Loucy (cell line): ENCODE data around the gene NCOA4.

Source experiments
- H2AFZ ChIP-seq: fragments of 200-600 bp; sonication (generic); 2 replicates; pipeline ENCODE4 v1.6.0; 2016; ENCODE audit warnings: antibody characterized with exemption, mild to moderate bottlenecking, low read length, moderate library complexity
- H3F3A ChIP-seq: fragments of 200-600 bp; 2 replicates; pipeline ENCODE4 v1.6.0; 2016; ENCODE audit warnings: antibody characterized with exemption, low read depth, mild to moderate bottlenecking
- H3K27me3 ChIP-seq: fragments of 200-600 bp; sonication (generic); 2 replicates; pipeline ENCODE4 v1.6.1; 2014; ENCODE audit warnings: low read length, mild to moderate bottlenecking; ENCODE audit not compliant: insufficient read depth, poor library complexity, severe bottlenecking
- H3K36me3 ChIP-seq: fragments of 200-600 bp; sonication (generic); 2 replicates; pipeline ENCODE4 v1.6.1; 2016; ENCODE audit warnings: low read length; ENCODE audit not compliant: insufficient read depth
- H3K4me1 ChIP-seq: fragments of 200-600 bp; sonication (generic); 2 replicates; pipeline ENCODE4 v1.5.1; 2014; ENCODE audit warnings: low read length, mild to moderate bottlenecking; ENCODE audit not compliant: insufficient read depth, poor library complexity, severe bottlenecking
- H3K4me2 ChIP-seq: fragments of 200-600 bp; sonication (generic); 2 replicates; pipeline ENCODE4 v1.6.0; 2014; ENCODE audit warnings: antibody characterized with exemption, low read length, low read depth, mild to moderate bottlenecking; ENCODE audit not compliant: poor library complexity, severe bottlenecking
- H3K4me3 ChIP-seq: fragments of 200-600 bp; sonication (generic); 2 replicates; pipeline ENCODE4 v1.5.1; 2014; ENCODE audit warnings: low read length, mild to moderate bottlenecking, mixed read lengths; ENCODE audit not compliant: poor library complexity, severe bottlenecking
- H3K79me2 ChIP-seq: fragments of 200-600 bp; sonication (generic); 2 replicates; pipeline ENCODE4 v1.6.1; 2014; ENCODE audit warnings: low read length; ENCODE audit not compliant: insufficient read depth
- H3K9ac ChIP-seq: fragments of 200-600 bp; sonication (generic); 2 replicates; pipeline ENCODE4 v1.6.0; 2014; ENCODE audit warnings: mild to moderate bottlenecking, low read depth, low read length, moderate library complexity; ENCODE audit not compliant: poor library complexity, severe bottlenecking
- H3K9me2 ChIP-seq: fragments of 200-600 bp; sonication (generic); replicated peaks from 2 replicates; pipeline ENCODE4 v1.6.1; 2016; ENCODE audit warnings: low read depth, low read length, mixed read lengths
- H3K9me3 ChIP-seq: fragments of 200-600 bp; sonication (generic); 2 replicates; pipeline ENCODE4 v1.6.1; 2014; ENCODE audit warnings: mild to moderate bottlenecking, antibody characterized with exemption, low read length, low read depth; ENCODE audit not compliant: insufficient read depth
- H4K20me1 ChIP-seq: fragments of 200-600 bp; sonication (generic); 2 replicates; pipeline ENCODE4 v1.6.0; 2014; ENCODE audit warnings: antibody characterized with exemption, low read length, mild to moderate bottlenecking; ENCODE audit not compliant: insufficient read depth, poor library complexity, severe bottlenecking
- CTCF ChIP-seq: fragments of 200-600 bp; sonication (generic); conservative IDR thresholded peaks from 2 replicates; pipeline ENCODE4 v1.5.1; 2014; ENCODE audit warnings: mild to moderate bottlenecking, antibody characterized with exemption, low read length
- EZH2phosphoT487 ChIP-seq: fragments of 200-600 bp; IDR thresholded peaks from 2 replicates; pipeline ENCODE4 v1.6.1; 2018; ENCODE audit warnings: antibody characterized with exemption, mild to moderate bottlenecking, moderate library complexity, borderline replicate concordance

NCOA4 gene

GRCh38 chr10:46077141-46077554 is 46.7 kb upstream of the NCOA4 start:
- H3K79me2 ChIP-seq, result no peaks in the 10 kb centered on the region
- no peak for TF ChIP-seq EZH2phosphoT487
- no peak for TF ChIP-seq CTCF
- no peak overlapping the region for H3K4me2 ChIP-seq
- peaks cover 23% of the 10 kb centered on the region for H3K4me1 ChIP-seq
- H3K4me3 ChIP-seq, result no peak overlapping the region
- no peaks in the 10 kb centered on the region for H4K20me1 ChIP-seq
- no peaks in the 10 kb centered on the region for H3F3A ChIP-seq
- H3K27me3 ChIP-seq, result no peaks in the 10 kb centered on the region
- H3K36me3 ChIP-seq, result no peaks in the 10 kb centered on the region
- no peaks in the 10 kb centered on the region for H3K9me3 ChIP-seq
- no peaks in the 10 kb centered on the region for H3K9me2 ChIP-seq
- H3K9ac ChIP-seq, result no peak overlapping the region
- no peak overlapping the region; the same call in 1 of the 2 replicates for H2AFZ ChIP-seq

- Histone ChIP-seq H3K27me3 (no peaks in the 10 kb centered on the region), H3K4me1 (peaks cover 23% of the 10 kb centered on the region), H3K36me3 (no peaks in the 10 kb centered on the region), H2AFZ (no peak overlapping the region), H3K9ac (no peak overlapping the region), H3K9me3 (no peaks in the 10 kb centered on the region), H3K79me2 (no peaks in the 10 kb centered on the region), H3K9me2 (no peaks in the 10 kb centered on the region), H4K20me1 (no peaks in the 10 kb centered on the region), H3K4me3 (no peak overlapping the region), H3K4me2 (no peak overlapping the region), H3F3A (no peaks in the 10 kb centered on the region)
- TF ChIP-seq CTCF (no peak), EZH2phosphoT487 (no peak)
Observed at GRCh38 chr10:46075869-46076268, 45.4 kb upstream of the NCOA4 start.

- H3K27me3 ChIP-seq, result no peaks in the 10 kb centered on the region
- no peaks in the 10 kb centered on the region for H3K36me3 ChIP-seq
- H3K9ac ChIP-seq, result no peak overlapping the region
- no peaks in the 10 kb centered on the region for H4K20me1 ChIP-seq
- H2AFZ ChIP-seq, result no peak overlapping the region
- H3K79me2 ChIP-seq, result no peaks in the 10 kb centered on the region
- no peak overlapping the region for H3K4me3 ChIP-seq
- no peaks in the 10 kb centered on the region for H3F3A ChIP-seq
- H3K4me1 ChIP-seq, result peaks cover 27% of the 10 kb centered on the region
- TF ChIP-seq EZH2phosphoT487, result no peak
- no peak for TF ChIP-seq CTCF
- H3K9me3 ChIP-seq, result no peaks in the 10 kb centered on the region
- H3K9me2 ChIP-seq, result no peaks in the 10 kb centered on the region
- H3K4me2 ChIP-seq, result no peak overlapping the region
Observed at GRCh38 chr10:46074196-46074946, 43.9 kb upstream of the NCOA4 start.
